ENCODE measurements around the gene NUDC.
"Not testable (repeated sequence)": the region's sequence is repeated elsewhere in the genome, so short reads cannot be mapped to it uniquely, and the experiment has no call there.

NUDC gene

GRCh38 chr1:26921540-26922430 lies at the start of gene NUDC:
Gene NUDC (plus strand): TSS chr1:26921743. CDS start chr1:26921849, 106 bp downstream.
- no peaks in the 10 kb centered on the region for H3K27me3 Mint-ChIP-seq
- H3K4me1 Mint-ChIP-seq: peaks cover 40% of the 10 kb centered on the region
- peaks cover 17% of the 10 kb centered on the region for H3K36me3 Mint-ChIP-seq
- H3K9me3 Mint-ChIP-seq: no peaks in the 10 kb centered on the region
- peak; percentile 98 for DNase-seq
- peak within 1 kb of the TSS; percentile 95 for H3K4me3 Mint-ChIP-seq
- peak within 1 kb of the TSS; percentile 91 for H3K27ac Mint-ChIP-seq
- CTCF ChIA-PET: no interaction called here

- CTCF ChIA-PET: interaction anchor here (1.5 kb wide), 2 partner anchors 13 to 271 kb away, joined by 5 to 6 read pairs; no protein-coding TSS in a partner anchor
- H3K4me3 Mint-ChIP-seq, DNase-seq, H3K27me3 Mint-ChIP-seq, H3K27ac Mint-ChIP-seq, H3K36me3 Mint-ChIP-seq, H3K4me1 Mint-ChIP-seq, H3K9me3 Mint-ChIP-seq: not testable (repeated sequence)
Observed at GRCh38 chr1:26873097-26873496, 48.4 kb upstream of the NUDC start.

- peaks cover 2% of the 10 kb centered on the region for H3K4me1 Mint-ChIP-seq
- CTCF ChIA-PET: interaction anchor here (0.7 to 1.4 kb wide), 2 partner anchors 10 to 86 kb away, joined by 3 to 5 read pairs; no protein-coding TSS in a partner anchor
- H3K9me3 Mint-ChIP-seq: no peaks in the 10 kb centered on the region
- no peak for DNase-seq
- H3K36me3 Mint-ChIP-seq: peaks cover 14% of the 10 kb centered on the region
- no peak overlapping the region for H3K4me3 Mint-ChIP-seq
- no peak overlapping the region for H3K27ac Mint-ChIP-seq
- no peaks in the 10 kb centered on the region for H3K27me3 Mint-ChIP-seq
Observed at GRCh38 chr1:26874896-26875295, 46.6 kb upstream of the NUDC start.

- Mint-ChIP-seq H3K4me3 (no peak overlapping the region), H3K9me3 (no peaks in the 10 kb centered on the region), H3K27me3 (no peaks in the 10 kb centered on the region), H3K36me3 (peaks cover 16% of the 10 kb centered on the region), H3K4me1 (peaks cover 2% of the 10 kb centered on the region), H3K27ac (no peak overlapping the region)
- CTCF ChIA-PET: interaction anchor here (0.8 to 3.2 kb wide), 8 partner anchors 9 to 89 kb away, joined by 3 to 11 read pairs (median 4); no protein-coding TSS in a partner anchor
- no peak for DNase-seq
Observed at GRCh38 chr1:26877326-26877725, 44.2 kb upstream of the NUDC start.

GRCh38 chr1:26879793-26880192 lies 41.8 kb upstream of the NUDC start:
- peaks cover 2% of the 10 kb centered on the region for H3K4me1 Mint-ChIP-seq
- no peak overlapping the region for H3K4me3 Mint-ChIP-seq
- H3K27me3 Mint-ChIP-seq: no peaks in the 10 kb centered on the region
- no peak for DNase-seq
- H3K36me3 Mint-ChIP-seq: peaks cover 35% of the 10 kb centered on the region
- no peak overlapping the region for H3K27ac Mint-ChIP-seq
- H3K9me3 Mint-ChIP-seq: no peaks in the 10 kb centered on the region
- CTCF ChIA-PET: interaction anchor here (1.1 to 3.2 kb wide), 3 partner anchors 22 to 278 kb away, joined by 3 to 11 read pairs (median 3); no protein-coding TSS in a partner anchor

- not testable (repeated sequence) for H3K27me3 Mint-ChIP-seq, H3K27ac Mint-ChIP-seq, H3K4me1 Mint-ChIP-seq, H3K9me3 Mint-ChIP-seq, H3K4me3 Mint-ChIP-seq, DNase-seq
- H3K36me3 Mint-ChIP-seq: peaks cover 40% of the 10 kb centered on the region
- CTCF ChIA-PET: interaction anchor here (0.7 to 1.9 kb wide), 5 partner anchors 9 to 81 kb away, joined by 3 to 9 read pairs (median 3); no protein-coding TSS in a partner anchor
Observed at GRCh38 chr1:26881611-26882010, 39.9 kb upstream of the NUDC start.

GRCh38 chr1:26882696-26883463 lies 38.7 kb upstream of the NUDC start:
- Mint-ChIP-seq H3K4me3 (no peak overlapping the region), H3K27me3 (no peaks in the 10 kb centered on the region), H3K36me3 (peaks cover 42% of the 10 kb centered on the region), H3K9me3 (no peaks in the 10 kb centered on the region), H3K4me1 (peaks cover 6% of the 10 kb centered on the region), H3K27ac (no peak overlapping the region)
- DNase-seq: no peak
- CTCF ChIA-PET: interaction anchor here (0.7 to 1.0 kb wide), 3 partner anchors 18 to 284 kb away, joined by 3 to 4 read pairs (median 3); no protein-coding TSS in a partner anchor

GRCh38 chr1:26887125-26887524 lies 34.4 kb upstream of the NUDC start:
- peak; percentile 41 for DNase-seq
- Mint-ChIP-seq H3K4me3 (peak overlapping the region; percentile 13), H3K9me3 (no peaks in the 10 kb centered on the region), H3K27me3 (no peaks in the 10 kb centered on the region), H3K27ac (peak overlapping the region; percentile 16), H3K4me1 (peaks cover 32% of the 10 kb centered on the region), H3K36me3 (peaks cover 59% of the 10 kb centered on the region)
- CTCF ChIA-PET: interaction anchor here (0.6 to 3.5 kb wide), 15 partner anchors 9 to 478 kb away, joined by 3 to 19 read pairs (median 3); no protein-coding TSS in a partner anchor

- peak overlapping the region; percentile 93 for H3K27ac Mint-ChIP-seq
- CTCF ChIA-PET: interaction anchor here (0.6 to 2.3 kb wide), 9 partner anchors 10 to 289 kb away, joined by 3 to 8 read pairs (median 6); partner anchors contain the start of gene GPATCH3
- peak overlapping the region; percentile 96 for H3K4me3 Mint-ChIP-seq
- H3K36me3 Mint-ChIP-seq: peaks cover 59% of the 10 kb centered on the region
- H3K9me3 Mint-ChIP-seq: no peaks in the 10 kb centered on the region
- peaks cover 32% of the 10 kb centered on the region for H3K4me1 Mint-ChIP-seq
- no peaks in the 10 kb centered on the region for H3K27me3 Mint-ChIP-seq
- DNase-seq: no peak
Observed at GRCh38 chr1:26888231-26888630, 33.3 kb upstream of the NUDC start.

- DNase-seq: peak; percentile 88
- H3K4me1 Mint-ChIP-seq: peaks cover 36% of the 10 kb centered on the region
- CTCF ChIA-PET: interaction anchor here (0.7 to 2.3 kb wide), 8 partner anchors 9 to 80 kb away, joined by 3 to 8 read pairs (median 4); partner anchors contain the start of gene GPATCH3
- H3K27me3 Mint-ChIP-seq: no peaks in the 10 kb centered on the region
- peak within 1 kb of the TSS; percentile 93 for H3K27ac Mint-ChIP-seq
- H3K9me3 Mint-ChIP-seq: no peaks in the 10 kb centered on the region
- H3K4me3 Mint-ChIP-seq: peak within 1 kb of the TSS; percentile 96
- H3K36me3 Mint-ChIP-seq: peaks cover 58% of the 10 kb centered on the region
Observed at GRCh38 chr1:26889551-26890466, 31.7 kb upstream of the NUDC start, which contains the start of gene GPN2. Gene GPN2 (minus strand): TSS chr1:26890283. CDS start chr1:26890096, 187 bp downstream.

GRCh38 chr1:26890467-26890796 lies 31.1 kb upstream of the NUDC start:
- CTCF ChIA-PET: interaction anchor here (0.7 to 1.1 kb wide), 4 partner anchors 9 to 80 kb away, joined by 3 to 4 read pairs (median 4); no protein-coding TSS in a partner anchor
- H3K4me3 Mint-ChIP-seq: peak overlapping the region; percentile 96
- peaks cover 34% of the 10 kb centered on the region for H3K4me1 Mint-ChIP-seq
- peaks cover 57% of the 10 kb centered on the region for H3K36me3 Mint-ChIP-seq
- H3K9me3 Mint-ChIP-seq: no peaks in the 10 kb centered on the region
- DNase-seq: no peak
- H3K27ac Mint-ChIP-seq: peak overlapping the region; percentile 93
- no peaks in the 10 kb centered on the region for H3K27me3 Mint-ChIP-seq

- H3K27me3 Mint-ChIP-seq: no peaks in the 10 kb centered on the region
- peaks cover 44% of the 10 kb centered on the region for H3K36me3 Mint-ChIP-seq
- DNase-seq: no peak
- no peak overlapping the region for H3K27ac Mint-ChIP-seq
- CTCF ChIA-PET: no interaction called here
- no peaks in the 10 kb centered on the region for H3K9me3 Mint-ChIP-seq
- peaks cover 36% of the 10 kb centered on the region for H3K4me1 Mint-ChIP-seq
- no peak overlapping the region for H3K4me3 Mint-ChIP-seq
Observed at GRCh38 chr1:26894263-26894662, 27.3 kb upstream of the NUDC start.

GRCh38 chr1:26897351-26897750 lies 24.2 kb upstream of the NUDC start:
- H3K27ac Mint-ChIP-seq: no peak overlapping the region
- peaks cover 38% of the 10 kb centered on the region for H3K36me3 Mint-ChIP-seq
- H3K4me3 Mint-ChIP-seq: no peak overlapping the region
- CTCF ChIA-PET: interaction anchor here (1.9 kb wide), 1 partner anchor 10 kb away, joined by 7 read pairs; no protein-coding TSS in a partner anchor
- no peak for DNase-seq
- H3K4me1 Mint-ChIP-seq: peaks cover 46% of the 10 kb centered on the region
- H3K9me3 Mint-ChIP-seq: no peaks in the 10 kb centered on the region
- no peaks in the 10 kb centered on the region for H3K27me3 Mint-ChIP-seq
